GM12865 (cell line): ENCODE results near the gene CYTH2.
"Not testable (repeated sequence)": the region's sequence is repeated elsewhere in the genome, so short reads cannot be mapped to it uniquely, and the experiment has no call there.

Source experiments
- DNase-seq: peaks from one replicate; pipeline ENCODE4 v3.0.0; 2010; ENCODE audit warnings: low read depth
- H3K4me3 ChIP-seq: 2 replicates; pipeline ENCODE4 v1.5.1; 2011; ENCODE audit warnings: mild to moderate bottlenecking, low read depth, low read length, control low read depth
- TF ChIP-seq, protein P1 (sequence below): IDR thresholded peaks from 2 replicates; pipeline ENCODE4 v1.5.1; 2011; ENCODE audit warnings: low read length, control low read depth, low read depth, inconsistent platforms; ENCODE audit not compliant: insufficient read depth; ENCODE audit errors: missing control alignments

Gene CYTH2

DNA sequence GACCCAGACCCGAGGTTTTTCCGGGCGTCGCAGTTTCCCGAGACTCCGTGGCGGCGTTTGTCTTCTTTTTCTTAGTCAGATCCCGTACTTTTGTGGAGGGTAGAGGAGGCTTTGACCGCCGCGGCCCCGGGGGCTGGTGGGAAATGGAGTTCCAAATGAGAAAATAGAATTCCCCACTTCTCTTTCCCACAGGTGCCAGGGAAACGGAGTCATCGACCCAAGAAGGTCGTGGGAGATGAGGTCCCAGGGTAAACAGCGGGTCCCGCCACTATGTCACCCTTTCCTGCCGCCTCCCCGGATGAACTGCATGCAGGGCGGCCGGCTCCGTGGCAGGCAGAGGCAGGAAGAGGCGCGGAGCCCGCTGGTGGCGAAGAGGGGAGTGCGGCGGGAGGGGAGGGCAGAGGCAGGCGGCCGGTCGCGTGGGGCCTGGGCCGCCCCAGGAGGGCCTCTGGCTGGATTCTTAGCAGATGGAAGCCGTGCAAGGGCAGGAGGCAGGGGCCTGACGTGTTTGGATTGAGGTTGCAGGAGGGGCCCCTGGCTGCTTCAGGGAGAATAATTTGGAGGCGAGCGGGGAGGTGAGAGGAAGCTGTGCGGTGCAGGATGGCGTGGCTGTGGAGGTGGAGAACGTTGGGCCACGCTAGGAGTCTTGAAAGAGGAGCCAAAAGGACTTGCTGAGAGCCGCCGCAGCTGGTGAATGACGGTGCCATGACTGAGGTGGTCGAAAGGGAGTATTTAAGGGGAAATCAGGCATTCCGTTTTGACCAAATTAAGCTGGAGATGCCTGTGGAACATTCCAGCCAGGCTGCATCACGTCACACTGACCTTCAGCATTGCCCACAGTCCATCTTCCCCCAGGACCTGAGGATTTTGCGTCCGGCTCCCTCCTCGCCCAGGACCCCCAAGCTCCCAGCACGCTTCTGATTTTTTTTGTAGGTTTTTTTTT lies 11.7 kb downstream of the CYTH2 start:
- TF ChIP-seq, protein P1, sequence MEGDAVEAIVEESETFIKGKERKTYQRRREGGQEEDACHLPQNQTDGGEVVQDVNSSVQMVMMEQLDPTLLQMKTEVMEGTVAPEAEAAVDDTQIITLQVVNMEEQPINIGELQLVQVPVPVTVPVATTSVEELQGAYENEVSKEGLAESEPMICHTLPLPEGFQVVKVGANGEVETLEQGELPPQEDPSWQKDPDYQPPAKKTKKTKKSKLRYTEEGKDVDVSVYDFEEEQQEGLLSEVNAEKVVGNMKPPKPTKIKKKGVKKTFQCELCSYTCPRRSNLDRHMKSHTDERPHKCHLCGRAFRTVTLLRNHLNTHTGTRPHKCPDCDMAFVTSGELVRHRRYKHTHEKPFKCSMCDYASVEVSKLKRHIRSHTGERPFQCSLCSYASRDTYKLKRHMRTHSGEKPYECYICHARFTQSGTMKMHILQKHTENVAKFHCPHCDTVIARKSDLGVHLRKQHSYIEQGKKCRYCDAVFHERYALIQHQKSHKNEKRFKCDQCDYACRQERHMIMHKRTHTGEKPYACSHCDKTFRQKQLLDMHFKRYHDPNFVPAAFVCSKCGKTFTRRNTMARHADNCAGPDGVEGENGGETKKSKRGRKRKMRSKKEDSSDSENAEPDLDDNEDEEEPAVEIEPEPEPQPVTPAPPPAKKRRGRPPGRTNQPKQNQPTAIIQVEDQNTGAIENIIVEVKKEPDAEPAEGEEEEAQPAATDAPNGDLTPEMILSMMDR: no peak
- no peak for DNase-seq
- peak overlapping the region; percentile 54 for H3K4me3 ChIP-seq

DNA sequence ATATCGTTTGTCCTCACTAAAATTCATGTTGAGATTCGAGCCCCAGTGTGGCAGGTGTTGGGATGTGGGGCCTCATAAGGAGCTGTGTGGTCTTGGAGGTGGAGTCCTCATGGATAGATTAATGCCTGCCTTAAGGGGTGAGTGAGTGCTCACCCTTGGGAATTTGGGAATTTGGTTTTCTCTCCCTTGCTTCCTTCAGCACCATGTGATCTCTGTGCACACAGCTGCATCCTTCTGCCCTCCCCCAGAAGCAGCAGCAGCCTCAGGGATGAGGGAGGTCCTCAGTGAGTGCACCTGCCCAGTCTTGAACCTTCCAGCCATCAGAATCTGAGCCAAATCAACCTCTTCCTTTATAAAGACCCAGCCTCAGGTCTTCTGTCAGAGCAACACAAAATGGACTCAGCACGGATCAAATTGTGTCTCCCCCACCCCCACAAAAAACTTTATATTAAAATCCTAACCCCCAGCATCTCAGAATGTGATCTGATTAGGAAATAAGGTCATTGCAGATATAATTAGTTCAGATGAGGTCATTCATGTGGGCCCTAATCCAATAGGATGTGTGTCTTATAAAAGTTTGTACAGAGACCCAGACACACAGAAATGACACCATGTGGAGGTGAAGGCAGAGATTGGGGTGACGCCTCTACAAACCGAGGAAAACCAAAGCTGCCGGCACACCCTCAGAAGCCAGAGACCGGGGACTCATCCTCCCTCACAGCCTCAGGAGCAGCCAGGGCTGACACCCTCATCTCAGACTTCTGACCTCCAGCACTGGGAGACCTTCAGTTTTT lies 12.9 kb downstream of the CYTH2 start:
- DNase-seq: no peak
- no peak overlapping the region for H3K4me3 ChIP-seq
- TF ChIP-seq, protein P1: no peak

DNA sequence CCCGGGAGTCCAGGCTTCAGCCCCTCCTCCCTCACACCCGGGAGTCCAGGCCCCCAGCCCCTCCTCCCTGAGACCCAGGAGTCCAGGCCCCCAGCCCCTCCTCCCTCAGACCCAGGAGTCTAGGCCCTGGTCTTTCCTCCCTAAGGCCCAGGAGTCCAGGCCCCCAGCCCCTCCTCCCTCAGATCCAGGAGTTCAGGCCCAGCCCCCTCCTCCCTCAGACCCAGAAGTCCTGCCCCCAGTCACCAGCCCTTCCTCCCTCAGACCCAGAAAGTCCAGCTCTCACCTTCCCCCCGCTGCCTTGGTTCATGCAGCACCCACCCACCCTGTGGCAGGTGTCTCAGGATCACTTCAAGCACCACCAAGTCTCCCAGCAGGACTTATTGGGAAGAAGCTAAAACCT lies 14.1 kb downstream of the CYTH2 start:
- TF ChIP-seq, protein P1: no peak
- H3K4me3 ChIP-seq: no peak overlapping the region
- no peak for DNase-seq

DNA sequence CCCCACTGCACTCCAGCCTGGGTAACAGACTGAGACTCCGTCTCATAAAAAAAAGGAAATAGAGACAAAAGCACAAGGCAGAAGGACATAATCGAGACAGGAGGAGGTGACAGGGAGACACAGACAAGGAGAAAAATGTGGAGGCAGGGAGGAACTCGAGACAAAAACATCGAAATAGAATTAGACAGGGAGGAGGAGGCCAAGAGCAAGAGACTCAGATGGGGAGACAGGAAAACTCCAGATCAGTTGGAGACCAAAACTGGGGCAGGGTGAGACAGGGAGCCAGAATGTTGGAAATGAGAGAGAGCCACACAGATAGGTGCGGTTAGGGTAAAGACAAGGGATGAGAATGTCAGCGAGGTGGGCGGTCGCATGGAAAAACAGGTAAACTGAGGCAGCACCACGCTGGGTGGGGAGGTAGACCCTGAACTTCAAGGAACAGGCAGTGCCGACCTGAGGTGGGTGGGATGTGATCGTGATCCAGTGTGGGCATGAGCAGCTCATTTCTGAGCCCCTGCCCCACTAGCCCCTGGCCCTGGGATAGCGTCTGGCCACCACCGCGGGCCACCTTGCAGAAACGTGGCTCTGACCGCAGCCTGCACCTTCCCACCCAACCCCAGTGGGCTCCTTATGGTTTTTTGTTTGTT lies 15.2 kb downstream of the CYTH2 start:
- no peak overlapping the region for H3K4me3 ChIP-seq
- no peak for DNase-seq
- TF ChIP-seq, protein P1: no peak

DNA sequence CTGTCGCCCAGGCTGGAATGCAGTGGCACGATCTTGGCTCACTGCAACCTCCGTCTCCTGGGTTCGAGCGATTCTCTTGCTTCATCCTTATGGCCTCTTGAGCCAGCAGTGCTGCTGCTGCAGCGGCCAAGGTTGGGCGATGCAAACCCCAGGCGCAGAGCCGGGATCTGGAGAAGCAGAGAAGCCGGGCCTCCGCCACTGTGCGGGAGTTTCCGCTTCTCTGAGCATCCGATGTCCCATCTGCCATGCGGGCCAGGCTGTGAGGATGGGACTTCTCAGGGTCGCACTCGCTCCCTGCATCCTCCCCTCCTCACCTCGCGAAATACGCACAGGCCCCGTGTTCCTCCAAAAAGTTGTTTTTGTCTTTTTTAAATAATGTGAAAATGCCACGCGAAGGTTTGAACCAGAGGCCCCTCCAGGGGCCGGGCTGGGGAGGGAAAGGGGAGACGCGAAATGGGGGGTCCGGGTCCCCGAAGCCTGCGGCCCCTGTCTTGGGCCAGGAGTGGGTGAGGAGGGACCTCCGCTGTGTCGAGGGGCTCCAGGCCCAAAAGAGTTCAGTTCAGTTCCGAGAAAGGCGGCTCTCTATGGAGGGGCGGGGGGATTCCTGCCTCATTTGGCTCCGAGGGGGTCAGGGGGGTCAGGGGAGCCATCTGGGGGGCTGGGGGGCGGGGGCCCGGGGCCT lies 15.9 kb downstream of the CYTH2 start:
- DNase-seq: no peak
- H3K4me3 ChIP-seq: no peak overlapping the region
- TF ChIP-seq, protein P1: no peak

DNA sequence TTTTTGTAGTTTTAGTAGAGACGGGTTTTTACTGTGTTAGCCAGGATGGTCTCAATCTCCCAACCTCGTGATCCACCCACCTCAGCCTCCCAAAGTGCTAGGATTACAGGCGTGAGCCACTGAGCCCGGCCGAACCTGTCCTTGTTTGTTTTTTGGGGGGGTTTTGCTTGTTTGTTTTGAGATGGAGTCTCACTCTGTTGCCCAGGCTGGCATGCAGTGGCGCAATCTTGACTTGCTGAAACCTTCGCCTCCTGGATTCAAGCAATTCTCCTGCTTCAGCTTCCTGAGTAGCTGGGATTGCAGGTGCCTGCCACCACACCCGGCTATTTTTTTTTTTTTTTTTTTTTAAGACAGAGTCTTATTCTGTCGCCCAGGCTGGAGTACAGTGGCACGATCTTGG lies 17.5 kb downstream of the CYTH2 start:
- H3K4me3 ChIP-seq: not testable (repeated sequence)

DNA sequence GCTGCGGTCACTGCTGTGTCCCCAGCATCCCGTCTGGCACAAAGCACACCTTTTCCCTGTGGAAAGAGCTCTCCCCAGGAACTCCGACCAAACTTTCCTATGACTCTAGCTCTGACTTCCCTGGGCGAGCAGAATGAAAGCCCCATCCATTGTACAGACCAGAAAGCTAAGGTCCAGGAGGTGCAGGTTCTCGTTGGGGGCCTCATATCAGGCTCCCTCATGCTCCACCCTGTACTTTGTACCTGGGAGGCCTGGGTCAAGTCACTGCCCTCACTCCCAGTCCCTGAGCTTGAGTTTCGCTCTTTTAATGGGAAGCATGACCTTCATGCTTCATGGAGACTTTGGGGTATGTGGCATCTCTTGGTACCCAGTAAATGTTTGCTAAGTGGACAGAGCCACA lies 18.4 kb downstream of the CYTH2 start:
- TF ChIP-seq, protein P1: no peak
- H3K4me3 ChIP-seq: no peak overlapping the region
- no peak for DNase-seq

More for the DNA sequence above, 17.5 kb downstream of the CYTH2 start:
- DNase-seq: not testable (repeated sequence)
